T-helper 9 cell (primary cell): ENCODE data around the gene PSENEN.
"Not testable (repeated sequence)": the region's sequence is repeated elsewhere in the genome, so short reads cannot be mapped to it uniquely, and the experiment has no call there.

ENCODE experiments used
- DNase-seq: peaks from one replicate; pipeline ENCODE4 v3.0.0-alpha.2; 2020

PSENEN gene

GRCh38 chr19:35752746-35753350, 7.4 kb downstream of the PSENEN start:
- DNase-seq = no peak

- no peak for DNase-seq
Measured at GRCh38 chr19:35753634-35754369, 8.4 kb downstream of the PSENEN start.

- no peak for DNase-seq
Measured at GRCh38 chr19:35754370-35755130, 9.1 kb downstream of the PSENEN start.

GRCh38 chr19:35755131-35755549, 9.7 kb downstream of the PSENEN start:
- DNase-seq = no peak

- peak; percentile 38 for DNase-seq
Measured at GRCh38 chr19:35755550-35756376, 10.3 kb downstream of the PSENEN start.

GRCh38 chr19:35756377-35757230, 11.2 kb downstream of the PSENEN start, which contains the start of gene HSPB6:
Gene HSPB6, minus strand, starts transcription at chr19:35757029. Its CDS starts 21 bp downstream, at chr19:35757008.
- no peak for DNase-seq

GRCh38 chr19:35757231-35757748, 11.8 kb downstream of the PSENEN start:
- no peak for DNase-seq

GRCh38 chr19:35757749-35758608, 12.5 kb downstream of the PSENEN start, which contains the start of gene PROSER3:
Gene PROSER3, plus strand, starts transcription at chr19:35758176. Its CDS starts 40 bp downstream, at chr19:35758216.
- peak; percentile 95 for DNase-seq

- DNase-seq = no peak
Measured at GRCh38 chr19:35759697-35760096, 14.2 kb downstream of the PSENEN start.

- no peak for DNase-seq
Measured at GRCh38 chr19:35760711-35761349, 15.4 kb downstream of the PSENEN start.

- DNase-seq = no peak
Measured at GRCh38 chr19:35764432-35765315, 19.2 kb downstream of the PSENEN start.

- no peak for DNase-seq
Measured at GRCh38 chr19:35766571-35767104, 21.2 kb downstream of the PSENEN start.

GRCh38 chr19:35767288-35768081, 22.0 kb downstream of the PSENEN start:
- DNase-seq = no peak

- DNase-seq = no peak
Measured at GRCh38 chr19:35768082-35768421, 22.6 kb downstream of the PSENEN start.

GRCh38 chr19:35772362-35772761, 26.9 kb downstream of the PSENEN start:
- not testable (repeated sequence) for DNase-seq

- DNase-seq = no peak
Measured at GRCh38 chr19:35773020-35773806, 27.8 kb downstream of the PSENEN start.
